GM23338 (cell line): ENCODE results near the gene CLDN24. TPM values are rescaled to one million over a fixed set of nuclear protein-coding genes. Genes with fewer than 3 reads are reported as not detected.

Experiments used
- ATAC-seq: fragments of 200-7000 bp; cut with Tn5 transposase; 3 replicates; pipeline ENCODE4 v1.9.1; 2020
- DNase-seq: peaks from one replicate; pipeline ENCODE4 v3.0.0-alpha.2; 2015; ENCODE audit warnings: low spot score
- H2AFZ ChIP-seq: fragments of 200-600 bp; sonication (generic); 2 replicates; pipeline ENCODE4 v1.8.0; 2016; ENCODE audit warnings: antibody characterized with exemption, mild to moderate bottlenecking, moderate library complexity
- H3F3A ChIP-seq: fragments of 200-600 bp; sonication (generic); replicated peaks from 2 replicates; pipeline ENCODE4 v1.8.0; 2017; ENCODE audit warnings: antibody characterized with exemption, mixed run types, low read depth
- H3K27ac ChIP-seq: fragments of 200-600 bp; sonication (generic); 2 replicates; pipeline ENCODE4 v1.6.1; 2016; ENCODE audit warnings: low read depth
- H3K27me3 ChIP-seq: fragments of 200-600 bp; sonication (generic); 2 replicates; pipeline ENCODE4 v1.8.0; 2016; ENCODE audit warnings: mild to moderate bottlenecking, mixed run types, moderate library complexity; ENCODE audit not compliant: insufficient read depth
- H3K36me3 ChIP-seq: fragments of 200-600 bp; sonication (generic); 2 replicates; pipeline ENCODE4 v1.8.0; 2016; ENCODE audit warnings: mild to moderate bottlenecking; ENCODE audit not compliant: insufficient read depth
- H3K4me1 ChIP-seq: fragments of 200-600 bp; sonication (generic); 2 replicates; pipeline ENCODE4 v1.8.0; 2016; ENCODE audit warnings: mild to moderate bottlenecking, moderate library complexity; ENCODE audit not compliant: insufficient read depth
- H3K4me2 ChIP-seq: fragments of 200-600 bp; sonication (generic); 2 replicates; pipeline ENCODE4 v1.7.1; 2017; ENCODE audit warnings: mixed run types
- H3K4me3 ChIP-seq: fragments of 200-600 bp; sonication (generic); 2 replicates; pipeline ENCODE4 v1.6.1; 2016; ENCODE audit warnings: mixed run types
- H3K79me2 ChIP-seq: fragments of 200-600 bp; sonication (generic); replicated peaks from 2 replicates; pipeline ENCODE4 v1.8.0; 2017; ENCODE audit warnings: mild to moderate bottlenecking; ENCODE audit not compliant: insufficient read depth
- H3K9me2 ChIP-seq: fragments of 200-600 bp; sonication (generic); 2 replicates; pipeline ENCODE4 v1.8.0; 2017; ENCODE audit not compliant: insufficient read depth
- H4K20me1 ChIP-seq: fragments of 200-600 bp; sonication (generic); replicated peaks from 2 replicates; pipeline ENCODE4 v1.8.0; 2017; ENCODE audit warnings: mild to moderate bottlenecking; ENCODE audit not compliant: insufficient read depth
- H3K27ac Mint-ChIP-seq: 2 replicates; pipeline ENCODE4 v1.8.0; 2020; ENCODE audit warnings: inconsistent platforms, mild to moderate bottlenecking, moderate library complexity, mixed read lengths
- H3K27me3 Mint-ChIP-seq: 3 replicates; pipeline ENCODE4 v1.8.0; 2022; ENCODE audit warnings: low read depth, mild to moderate bottlenecking, moderate library complexity, mixed read lengths, inconsistent platforms; ENCODE audit not compliant: insufficient read depth, poor library complexity
- H3K36me3 Mint-ChIP-seq: 3 replicates; pipeline ENCODE4 v1.8.0; 2021; ENCODE audit warnings: low read depth, mild to moderate bottlenecking, inconsistent platforms, moderate library complexity, mixed read lengths
- H3K4me1 Mint-ChIP-seq: 3 replicates; pipeline ENCODE4 v1.8.0; 2020; ENCODE audit warnings: mild to moderate bottlenecking, inconsistent platforms, mixed read lengths
- H3K4me3 Mint-ChIP-seq: 3 replicates; pipeline ENCODE4 v1.8.0; 2021; ENCODE audit warnings: moderate library complexity, mild to moderate bottlenecking, inconsistent platforms, mixed read lengths
- H3K9me3 Mint-ChIP-seq: 3 replicates; pipeline ENCODE4 v1.8.0; 2020; ENCODE audit warnings: moderate library complexity, mild to moderate bottlenecking, inconsistent platforms, mixed read lengths
- CREB1 ChIP-seq: fragments of 250-450 bp; sonication (Bioruptor Pico); IDR thresholded peaks from 2 replicates; pipeline ENCODE4 v1.5.0; 2020; ENCODE audit warnings: low read depth, mild to moderate bottlenecking, moderate library complexity
- ETS1 ChIP-seq: IDR thresholded peaks from 2 replicates; pipeline ENCODE4 v1.6.1; 2016; ENCODE audit warnings: antibody characterized with exemption
- EZH2 ChIP-seq: fragments of 200-600 bp; sonication (generic); IDR thresholded peaks from one replicate; pipeline ENCODE4 v1.8.0; 2017; ENCODE audit warnings: antibody characterized with exemption, mild to moderate bottlenecking, low read depth; ENCODE audit not compliant: unreplicated experiment
- NANOG ChIP-seq: IDR thresholded peaks from 2 replicates; pipeline ENCODE4 v1.6.1; 2016; ENCODE audit warnings: antibody characterized with exemption, borderline replicate concordance
- POLR2AphosphoS5 ChIP-seq: IDR thresholded peaks from 2 replicates; pipeline ENCODE4 v1.6.1; 2016; ENCODE audit warnings: antibody characterized with exemption, low read depth
- REST ChIP-seq: IDR thresholded peaks from one replicate; pipeline ENCODE4 v1.6.1; 2018; ENCODE audit warnings: antibody characterized with exemption; ENCODE audit not compliant: unreplicated experiment
- STAT1 ChIP-seq: IDR thresholded peaks from one replicate; pipeline ENCODE4 v1.6.1; 2016; ENCODE audit warnings: antibody characterized with exemption; ENCODE audit not compliant: unreplicated experiment
- ZNF114 ChIP-seq: fragments of 250-450 bp; sonication (Bioruptor Pico); IDR thresholded peaks from 2 replicates; pipeline ENCODE4 v1.5.0; 2020; ENCODE audit warnings: mild to moderate bottlenecking, moderate library complexity
- ZNF331 ChIP-seq: fragments of 250-450 bp; sonication (Bioruptor Pico); IDR thresholded peaks from 2 replicates; pipeline ENCODE4 v1.5.0; 2020; ENCODE audit warnings: low read depth, mild to moderate bottlenecking, moderate library complexity
- polyA plus RNA-seq: library from polyadenylated mRNA; unstranded; fragments of >200 nt; fragmentation: Nextera tagmentation; extraction: Ambion mirVana; gene quantifications from 2 replicates; pipeline ENCODE4 v1.2.1, GENCODE V29; 2016
- total RNA-seq: library from RNA; depleted of rRNA; stranded (reverse); fragments of >200 nt; shearing (Covaris generic); gene quantifications from 2 replicates; pipeline ENCODE4 v1.2.3, GENCODE V29; 2014
- TF ChIP-seq, protein P1 (sequence below), 2 experiments: fragments of 200-600 bp in 1 of 2; sonication (generic) in 1 of 2; conservative IDR thresholded peaks; 2 replicates each; pipeline versions ENCODE4 v1.5.1 to v1.6.1; 2016 to 2017; ENCODE audit warnings: antibody characterized with exemption in 2 of 2, low read depth in 2 of 2, mild to moderate bottlenecking in 2 of 2, moderate library complexity in 1 of 2

Gene CLDN24
- total and polyA plus RNA-seq, 2 experiments from 2014 or later = not detected

- TF ChIP-seq REST = no peak
Measured at GRCh38 chr4:183300655-183301054, 21.6 kb downstream of the CLDN24 start (continued).

DNA sequence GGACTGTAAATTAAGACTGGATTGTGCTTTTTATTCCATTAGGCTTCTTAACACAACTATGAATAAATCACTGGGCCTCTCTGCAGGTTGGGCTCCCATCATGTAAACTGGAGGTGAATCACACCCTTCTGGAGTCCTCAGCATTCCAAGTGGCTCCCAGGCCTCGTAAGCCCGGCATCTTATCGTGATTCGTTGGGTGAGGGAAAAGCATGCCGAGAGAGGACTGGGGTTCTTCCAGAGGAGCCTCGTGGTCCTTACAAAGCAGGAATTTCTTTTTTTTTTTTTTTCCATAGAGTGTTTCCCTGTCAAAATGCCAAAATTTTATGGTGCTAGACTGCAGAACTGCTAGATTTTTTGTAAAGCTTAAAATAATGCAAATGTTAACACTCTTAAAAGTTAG is 22.2 kb downstream of the CLDN24 start:
- H3K4me2 ChIP-seq = no peak overlapping the region
- no peak overlapping the region for H3K27ac ChIP-seq
- no peaks in the 10 kb centered on the region for H3K27me3 ChIP-seq
- H2AFZ ChIP-seq = no peak overlapping the region
- H3K27ac Mint-ChIP-seq = no peak overlapping the region
- peaks cover 17% of the 10 kb centered on the region for H3K36me3 ChIP-seq
- H3K4me1 Mint-ChIP-seq = no peaks in the 10 kb centered on the region; the same call in 2 of the 3 replicates
- H3K27me3 Mint-ChIP-seq = no peaks in the 10 kb centered on the region
- ATAC-seq (peak; percentile 50; the same call in 2 of the 3 replicates), DNase-seq (peak; percentile 37)
- no peaks in the 10 kb centered on the region for H3K4me1 ChIP-seq
- 0 out of 2 replicates have a peak, but pooled peaks cover 3% of the 10 kb centered on the region for H4K20me1 ChIP-seq
- no peak overlapping the region for H3K4me3 Mint-ChIP-seq
- no peaks in the 10 kb centered on the region for H3K9me3 Mint-ChIP-seq
- no peak overlapping the region for H3K4me3 ChIP-seq
- no peaks in the 10 kb centered on the region for H3F3A ChIP-seq
- no peaks in the 10 kb centered on the region for H3K9me2 ChIP-seq
- H3K79me2 ChIP-seq = no peaks in the 10 kb centered on the region
- peaks cover 42% of the 10 kb centered on the region for H3K36me3 Mint-ChIP-seq
- TF ChIP-seq REST (no peak), EZH2 (no peak), NANOG (no peak), POLR2AphosphoS5 (no peak), STAT1 (no peak), CREB1 (CRISPR knock-in tag) (no peak), ETS1 (no peak), ZNF114 (CRISPR knock-in tag) (no peak), ZNF331 (CRISPR knock-in tag) (no peak)
- TF ChIP-seq, protein P1, sequence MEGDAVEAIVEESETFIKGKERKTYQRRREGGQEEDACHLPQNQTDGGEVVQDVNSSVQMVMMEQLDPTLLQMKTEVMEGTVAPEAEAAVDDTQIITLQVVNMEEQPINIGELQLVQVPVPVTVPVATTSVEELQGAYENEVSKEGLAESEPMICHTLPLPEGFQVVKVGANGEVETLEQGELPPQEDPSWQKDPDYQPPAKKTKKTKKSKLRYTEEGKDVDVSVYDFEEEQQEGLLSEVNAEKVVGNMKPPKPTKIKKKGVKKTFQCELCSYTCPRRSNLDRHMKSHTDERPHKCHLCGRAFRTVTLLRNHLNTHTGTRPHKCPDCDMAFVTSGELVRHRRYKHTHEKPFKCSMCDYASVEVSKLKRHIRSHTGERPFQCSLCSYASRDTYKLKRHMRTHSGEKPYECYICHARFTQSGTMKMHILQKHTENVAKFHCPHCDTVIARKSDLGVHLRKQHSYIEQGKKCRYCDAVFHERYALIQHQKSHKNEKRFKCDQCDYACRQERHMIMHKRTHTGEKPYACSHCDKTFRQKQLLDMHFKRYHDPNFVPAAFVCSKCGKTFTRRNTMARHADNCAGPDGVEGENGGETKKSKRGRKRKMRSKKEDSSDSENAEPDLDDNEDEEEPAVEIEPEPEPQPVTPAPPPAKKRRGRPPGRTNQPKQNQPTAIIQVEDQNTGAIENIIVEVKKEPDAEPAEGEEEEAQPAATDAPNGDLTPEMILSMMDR (conservative IDR thresholded peaks at IDR 0.05; ENCODE audit: low read depth in 2 of 2) = no peak
